HepG2 (cell line): ENCODE data around the gene UBL5. TPM values are rescaled to one million over a fixed set of nuclear protein-coding genes. Genes with fewer than 3 reads are reported as not detected.

Experiments used
- BCL6 ChIP-seq: IDR thresholded peaks from 2 replicates; pipeline ENCODE4 v1.6.1; 2016; ENCODE audit warnings: missing genetic modification reagents, missing compliant biosample characterization
- BRD4 ChIP-seq: sonication (generic); formaldehyde crosslinking; IDR thresholded peaks from 2 replicates; pipeline ENCODE4 v1.4.0; 2020; ENCODE audit warnings: missing genetic modification reagents
- RNF2 ChIP-seq: fragments of 450-650 bp; conservative IDR thresholded peaks from 2 replicates; pipeline ENCODE4 v1.6.1; 2016; ENCODE audit warnings: low read depth
- ZNF501 ChIP-seq: sonication (generic); formaldehyde crosslinking; IDR thresholded peaks from 2 replicates; pipeline ENCODE4 v1.5.1; 2020; ENCODE audit warnings: mild to moderate bottlenecking, moderate library complexity, missing genetic modification reagents
- ZNF670 ChIP-seq: sonication (generic); formaldehyde crosslinking; IDR thresholded peaks from 2 replicates; pipeline ENCODE4 v1.8.0; 2022; ENCODE audit warnings: mild to moderate bottlenecking, missing genetic modification reagents, borderline replicate concordance
- ZNF674 ChIP-seq: sonication (generic); formaldehyde crosslinking; IDR thresholded peaks from 2 replicates; pipeline ENCODE4 v1.5.0; 2020; ENCODE audit warnings: low read depth, mild to moderate bottlenecking, missing genetic modification reagents
- polyA plus RNA-seq, 8 experiments: library from polyadenylated mRNA; depleted of rRNA in 3 of 8; stranded (reverse) in 7 of 8; unstranded in 1 of 8; fragments of >200 nt; fragmentation: Illumina TruSeq in 4 of 8; extraction: Trizol in 4 of 8; gene quantifications; 2 replicates each; pipeline versions ENCODE4 v1.2.1 to v1.2.3, GENCODE V29; 2011 to 2016; ENCODE audit warnings: low read depth in 4 of 8, missing spikeins in 1 of 8, mixed read lengths in 1 of 8; ENCODE audit not compliant: insufficient read depth in 1 of 8
- total RNA-seq, 5 experiments: library from RNA; depleted of rRNA; stranded (reverse); fragments of >200 nt; fragmentation: Illumina TruSeq; extraction: Trizol; gene quantifications; 2 replicates each; pipeline ENCODE4 v1.2.3, GENCODE V29; 2016; ENCODE audit warnings: low read depth in 1 of 5
- TF ChIP-seq, protein P1 (sequence below): IDR thresholded peaks from 2 replicates; pipeline ENCODE4 v1.6.1; 2016; ENCODE audit warnings: missing genetic modification reagents, missing compliant biosample characterization
- TF ChIP-seq, protein P2 (sequence below): IDR thresholded peaks from 2 replicates; pipeline ENCODE4 v1.6.1; 2016; ENCODE audit warnings: low read depth, borderline replicate concordance
- TF ChIP-seq, protein P3 (sequence below): sonication (generic); formaldehyde crosslinking; IDR thresholded peaks from 2 replicates; pipeline ENCODE4 v1.4.0; 2020; ENCODE audit warnings: missing genetic modification reagents, borderline replicate concordance
- TF ChIP-seq, protein P4 (sequence below): IDR thresholded peaks from 2 replicates; pipeline ENCODE4 v1.6.1; 2016; ENCODE audit warnings: low read depth
- TF ChIP-seq, protein P5 (sequence below): sonication (generic); formaldehyde crosslinking; IDR thresholded peaks from 2 replicates; pipeline ENCODE4 v1.5.0; 2020; ENCODE audit warnings: mild to moderate bottlenecking, missing genetic modification reagents, borderline replicate concordance
- TF ChIP-seq, protein P6 (sequence below): sonication (generic); formaldehyde crosslinking; IDR thresholded peaks from 2 replicates; pipeline ENCODE4 v1.4.0; 2020; ENCODE audit warnings: mild to moderate bottlenecking, missing genetic modification reagents
- TF ChIP-seq, protein P7 (sequence below): sonication (generic); formaldehyde crosslinking; IDR thresholded peaks from 2 replicates; pipeline ENCODE4 v1.4.0; 2020; ENCODE audit warnings: low read depth, missing genetic modification reagents

UBL5 gene
- total and polyA plus RNA-seq, 2 of the 13 experiments (the other 11 are each of a cell fraction or from before 2014, with no cell fraction given): 373 to 487 TPM

DNA sequence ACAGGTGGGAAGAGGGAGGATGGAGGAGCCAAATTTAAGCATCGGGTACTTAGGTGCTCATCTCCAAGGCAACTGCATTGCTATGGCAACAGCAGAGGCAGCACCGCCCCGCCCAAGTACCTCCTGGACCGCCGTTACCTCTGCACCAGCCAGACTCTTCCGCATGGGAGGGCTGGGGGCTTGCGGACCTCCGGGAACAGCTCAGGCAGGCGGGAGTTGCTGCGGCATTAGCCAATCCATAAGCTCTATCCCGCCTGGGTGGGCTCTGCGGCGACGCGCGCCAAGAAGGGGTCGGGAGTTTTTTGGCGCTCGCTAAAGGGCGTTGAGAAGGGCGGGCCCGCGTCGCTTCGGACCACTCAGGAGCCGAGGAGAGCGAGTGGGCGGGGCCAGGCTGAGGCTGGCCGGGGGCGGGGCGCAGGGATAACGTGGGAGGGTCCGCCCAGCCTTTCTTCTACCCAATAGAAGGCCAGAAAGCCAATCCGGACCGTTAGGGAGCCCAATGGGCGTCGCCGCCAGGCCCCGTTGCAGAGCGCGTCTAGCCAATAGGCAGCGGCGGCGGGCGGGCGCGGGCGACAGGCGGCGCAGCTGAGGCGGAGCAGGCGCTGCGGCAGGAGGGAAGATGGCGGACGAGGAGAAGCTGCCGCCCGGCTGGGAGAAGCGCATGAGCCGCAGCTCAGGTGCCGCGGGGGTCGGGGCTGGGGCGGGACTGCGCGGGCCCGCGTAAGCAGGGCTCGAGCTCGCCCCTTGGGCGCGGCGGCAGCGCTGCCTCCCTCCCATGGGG lies 7.2 kb downstream of the UBL5 start, which contains the start of gene PIN1 (continued):
- TF ChIP-seq ZNF501 (CRISPR knock-in tag) (peak; percentile 48; the same call in 1 of the 2 replicates), BCL6 (no peak), ZNF674 (CRISPR knock-in tag) (no peak), BRD4 (CRISPR knock-in tag) (no peak), ZNF670 (CRISPR knock-in tag) (no peak), RNF2 (no peak)
- TF ChIP-seq, protein P1, sequence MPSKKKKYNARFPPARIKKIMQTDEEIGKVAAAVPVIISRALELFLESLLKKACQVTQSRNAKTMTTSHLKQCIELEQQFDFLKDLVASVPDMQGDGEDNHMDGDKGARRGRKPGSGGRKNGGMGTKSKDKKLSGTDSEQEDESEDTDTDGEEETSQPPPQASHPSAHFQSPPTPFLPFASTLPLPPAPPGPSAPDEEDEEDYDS: peak; percentile 69
- TF ChIP-seq, protein P2, sequence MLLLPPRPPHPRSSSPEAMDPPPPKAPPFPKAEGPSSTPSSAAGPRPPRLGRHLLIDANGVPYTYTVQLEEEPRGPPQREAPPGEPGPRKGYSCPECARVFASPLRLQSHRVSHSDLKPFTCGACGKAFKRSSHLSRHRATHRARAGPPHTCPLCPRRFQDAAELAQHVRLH (CRISPR knock-in tag): no peak
- TF ChIP-seq, protein P3, sequence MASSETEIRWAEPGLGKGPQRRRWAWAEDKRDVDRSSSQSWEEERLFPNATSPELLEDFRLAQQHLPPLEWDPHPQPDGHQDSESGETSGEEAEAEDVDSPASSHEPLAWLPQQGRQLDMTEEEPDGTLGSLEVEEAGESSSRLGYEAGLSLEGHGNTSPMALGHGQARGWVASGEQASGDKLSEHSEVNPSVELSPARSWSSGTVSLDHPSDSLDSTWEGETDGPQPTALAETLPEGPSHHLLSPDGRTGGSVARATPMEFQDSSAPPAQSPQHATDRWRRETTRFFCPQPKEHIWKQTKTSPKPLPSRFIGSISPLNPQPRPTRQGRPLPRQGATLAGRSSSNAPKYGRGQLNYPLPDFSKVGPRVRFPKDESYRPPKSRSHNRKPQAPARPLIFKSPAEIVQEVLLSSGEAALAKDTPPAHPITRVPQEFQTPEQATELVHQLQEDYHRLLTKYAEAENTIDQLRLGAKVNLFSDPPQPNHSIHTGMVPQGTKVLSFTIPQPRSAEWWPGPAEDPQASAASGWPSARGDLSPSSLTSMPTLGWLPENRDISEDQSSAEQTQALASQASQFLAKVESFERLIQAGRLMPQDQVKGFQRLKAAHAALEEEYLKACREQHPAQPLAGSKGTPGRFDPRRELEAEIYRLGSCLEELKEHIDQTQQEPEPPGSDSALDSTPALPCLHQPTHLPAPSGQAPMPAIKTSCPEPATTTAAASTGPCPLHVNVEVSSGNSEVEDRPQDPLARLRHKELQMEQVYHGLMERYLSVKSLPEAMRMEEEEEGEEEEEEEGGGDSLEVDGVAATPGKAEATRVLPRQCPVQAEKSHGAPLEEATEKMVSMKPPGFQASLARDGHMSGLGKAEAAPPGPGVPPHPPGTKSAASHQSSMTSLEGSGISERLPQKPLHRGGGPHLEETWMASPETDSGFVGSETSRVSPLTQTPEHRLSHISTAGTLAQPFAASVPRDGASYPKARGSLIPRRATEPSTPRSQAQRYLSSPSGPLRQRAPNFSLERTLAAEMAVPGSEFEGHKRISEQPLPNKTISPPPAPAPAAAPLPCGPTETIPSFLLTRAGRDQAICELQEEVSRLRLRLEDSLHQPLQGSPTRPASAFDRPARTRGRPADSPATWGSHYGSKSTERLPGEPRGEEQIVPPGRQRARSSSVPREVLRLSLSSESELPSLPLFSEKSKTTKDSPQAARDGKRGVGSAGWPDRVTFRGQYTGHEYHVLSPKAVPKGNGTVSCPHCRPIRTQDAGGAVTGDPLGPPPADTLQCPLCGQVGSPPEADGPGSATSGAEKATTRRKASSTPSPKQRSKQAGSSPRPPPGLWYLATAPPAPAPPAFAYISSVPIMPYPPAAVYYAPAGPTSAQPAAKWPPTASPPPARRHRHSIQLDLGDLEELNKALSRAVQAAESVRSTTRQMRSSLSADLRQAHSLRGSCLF: no peak
- TF ChIP-seq, protein P4, sequence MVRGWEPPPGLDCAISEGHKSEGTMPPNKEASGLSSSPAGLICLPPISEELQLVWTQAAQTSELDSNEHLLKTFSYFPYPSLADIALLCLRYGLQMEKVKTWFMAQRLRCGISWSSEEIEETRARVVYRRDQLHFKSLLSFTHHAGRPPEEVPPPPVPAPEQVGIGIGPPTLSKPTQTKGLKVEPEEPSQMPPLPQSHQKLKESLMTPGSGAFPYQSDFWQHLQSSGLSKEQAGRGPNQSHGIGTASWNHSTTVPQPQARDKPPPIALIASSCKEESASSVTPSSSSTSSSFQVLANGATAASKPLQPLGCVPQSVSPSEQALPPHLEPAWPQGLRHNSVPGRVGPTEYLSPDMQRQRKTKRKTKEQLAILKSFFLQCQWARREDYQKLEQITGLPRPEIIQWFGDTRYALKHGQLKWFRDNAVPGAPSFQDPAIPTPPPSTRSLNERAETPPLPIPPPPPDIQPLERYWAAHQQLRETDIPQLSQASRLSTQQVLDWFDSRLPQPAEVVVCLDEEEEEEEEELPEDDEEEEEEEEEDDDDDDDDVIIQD (CRISPR knock-in tag): peak; percentile 47; the same call in 1 of the 2 replicates
- TF ChIP-seq, protein P5, sequence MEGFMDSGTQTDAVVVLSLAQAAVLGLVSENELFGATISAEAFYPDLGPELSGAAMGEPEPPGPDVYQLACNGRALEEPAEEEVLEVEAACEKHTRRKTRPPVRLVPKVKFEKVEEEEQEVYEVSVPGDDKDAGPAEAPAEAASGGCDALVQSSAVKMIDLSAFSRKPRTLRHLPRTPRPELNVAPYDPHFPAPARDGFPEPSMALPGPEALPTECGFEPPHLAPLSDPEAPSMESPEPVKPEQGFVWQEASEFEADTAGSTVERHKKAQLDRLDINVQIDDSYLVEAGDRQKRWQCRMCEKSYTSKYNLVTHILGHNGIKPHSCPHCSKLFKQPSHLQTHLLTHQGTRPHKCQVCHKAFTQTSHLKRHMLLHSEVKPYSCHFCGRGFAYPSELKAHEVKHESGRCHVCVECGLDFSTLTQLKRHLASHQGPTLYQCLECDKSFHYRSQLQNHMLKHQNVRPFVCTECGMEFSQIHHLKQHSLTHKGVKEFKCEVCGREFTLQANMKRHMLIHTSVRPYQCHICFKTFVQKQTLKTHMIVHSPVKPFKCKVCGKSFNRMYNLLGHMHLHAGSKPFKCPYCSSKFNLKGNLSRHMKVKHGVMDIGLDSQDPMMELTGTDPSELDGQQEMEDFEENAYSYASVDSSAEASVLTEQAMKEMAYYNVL (CRISPR knock-in tag): no peak
- TF ChIP-seq, protein P6, sequence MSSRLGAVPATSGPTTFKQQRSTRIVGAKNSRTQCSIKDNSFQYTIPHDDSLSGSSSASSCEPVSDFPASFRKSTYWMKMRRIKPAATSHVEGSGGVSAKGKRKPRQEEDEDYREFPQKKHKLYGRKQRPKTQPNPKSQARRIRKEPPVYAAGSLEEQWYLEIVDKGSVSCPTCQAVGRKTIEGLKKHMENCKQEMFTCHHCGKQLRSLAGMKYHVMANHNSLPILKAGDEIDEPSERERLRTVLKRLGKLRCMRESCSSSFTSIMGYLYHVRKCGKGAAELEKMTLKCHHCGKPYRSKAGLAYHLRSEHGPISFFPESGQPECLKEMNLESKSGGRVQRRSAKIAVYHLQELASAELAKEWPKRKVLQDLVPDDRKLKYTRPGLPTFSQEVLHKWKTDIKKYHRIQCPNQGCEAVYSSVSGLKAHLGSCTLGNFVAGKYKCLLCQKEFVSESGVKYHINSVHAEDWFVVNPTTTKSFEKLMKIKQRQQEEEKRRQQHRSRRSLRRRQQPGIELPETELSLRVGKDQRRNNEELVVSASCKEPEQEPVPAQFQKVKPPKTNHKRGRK: no peak
- TF ChIP-seq, protein P7, sequence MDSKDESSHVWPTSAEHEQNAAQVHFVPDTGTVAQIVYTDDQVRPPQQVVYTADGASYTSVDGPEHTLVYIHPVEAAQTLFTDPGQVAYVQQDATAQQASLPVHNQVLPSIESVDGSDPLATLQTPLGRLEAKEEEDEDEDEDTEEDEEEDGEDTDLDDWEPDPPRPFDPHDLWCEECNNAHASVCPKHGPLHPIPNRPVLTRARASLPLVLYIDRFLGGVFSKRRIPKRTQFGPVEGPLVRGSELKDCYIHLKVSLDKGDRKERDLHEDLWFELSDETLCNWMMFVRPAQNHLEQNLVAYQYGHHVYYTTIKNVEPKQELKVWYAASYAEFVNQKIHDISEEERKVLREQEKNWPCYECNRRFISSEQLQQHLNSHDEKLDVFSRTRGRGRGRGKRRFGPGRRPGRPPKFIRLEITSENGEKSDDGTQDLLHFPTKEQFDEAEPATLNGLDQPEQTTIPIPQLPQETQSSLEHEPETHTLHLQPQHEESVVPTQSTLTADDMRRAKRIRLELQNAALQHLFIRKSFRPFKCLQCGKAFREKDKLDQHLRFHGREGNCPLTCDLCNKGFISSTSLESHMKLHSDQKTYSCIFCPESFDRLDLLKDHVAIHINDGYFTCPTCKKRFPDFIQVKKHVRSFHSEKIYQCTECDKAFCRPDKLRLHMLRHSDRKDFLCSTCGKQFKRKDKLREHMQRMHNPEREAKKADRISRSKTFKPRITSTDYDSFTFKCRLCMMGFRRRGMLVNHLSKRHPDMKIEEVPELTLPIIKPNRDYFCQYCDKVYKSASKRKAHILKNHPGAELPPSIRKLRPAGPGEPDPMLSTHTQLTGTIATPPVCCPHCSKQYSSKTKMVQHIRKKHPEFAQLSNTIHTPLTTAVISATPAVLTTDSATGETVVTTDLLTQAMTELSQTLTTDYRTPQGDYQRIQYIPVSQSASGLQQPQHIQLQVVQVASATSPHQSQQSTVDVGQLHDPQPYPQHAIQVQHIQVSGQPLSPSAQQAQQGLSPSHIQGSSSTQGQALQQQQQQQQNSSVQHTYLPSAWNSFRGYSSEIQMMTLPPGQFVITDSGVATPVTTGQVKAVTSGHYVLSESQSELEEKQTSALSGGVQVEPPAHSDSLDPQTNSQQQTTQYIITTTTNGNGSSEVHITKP (CRISPR knock-in tag): no peak
